B cell (primary cell): ENCODE results near the gene ITGA3.

Experiments
- CTCF ChIP-seq: fragments of 200-600 bp; IDR thresholded peaks from one replicate; pipeline ENCODE4 v1.8.0; 2022; ENCODE audit warnings: antibody characterized with exemption, mild to moderate bottlenecking
- EZH2 ChIP-seq: IDR thresholded peaks from 2 replicates; pipeline ENCODE4 v1.6.1; 2012; ENCODE audit warnings: borderline replicate concordance, low read depth, mild to moderate bottlenecking, moderate library complexity, low read length; ENCODE audit not compliant: insufficient read depth, poor library complexity, severe bottlenecking

DNA sequence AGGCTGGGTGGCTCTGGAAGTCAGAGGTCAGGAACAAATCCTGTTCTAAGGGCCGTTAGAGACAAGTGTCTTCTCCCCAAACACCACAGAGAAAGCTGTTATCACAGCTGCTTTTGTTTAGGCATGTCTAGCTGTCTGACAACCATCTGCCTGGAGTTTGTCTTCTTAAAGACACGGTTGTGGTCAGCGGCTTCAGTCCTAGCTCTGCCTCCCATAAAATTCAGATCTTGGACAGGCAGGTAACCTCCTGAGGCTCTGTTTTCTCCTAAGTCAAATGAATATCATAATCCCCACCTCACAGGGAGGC lies 2.3 kb upstream of the ITGA3 start:
- TF ChIP-seq CTCF, result no peak
- TF ChIP-seq EZH2, result no peak
